HG03066 (cell line): Measurements from ENCODE around the gene EGLN2.
A peak's percentile ranks its signal among the peaks of the same experiment; 100 is the strongest.
"Not testable (repeated sequence)": the region's sequence is repeated elsewhere in the genome, so short reads cannot be mapped to it uniquely, and the experiment has no call there.

ENCODE experiments used
- ATAC-seq: cut with Tn5 transposase; IDR thresholded peaks from one replicate; pipeline ENCODE4 v1.9.1; 2021; ENCODE audit warnings: low read depth; ENCODE audit not compliant: unreplicated experiment

The EGLN2 gene

GRCh38 chr19:40801426-40802299 lies 2.7 kb downstream of the EGLN2 start:
- ATAC-seq: no peak

- no peak for ATAC-seq
Measured at GRCh38 chr19:40802300-40803169, 3.5 kb downstream of the EGLN2 start.

- no peak for ATAC-seq
Measured at GRCh38 chr19:40803170-40803856, 4.3 kb downstream of the EGLN2 start.

DNA sequence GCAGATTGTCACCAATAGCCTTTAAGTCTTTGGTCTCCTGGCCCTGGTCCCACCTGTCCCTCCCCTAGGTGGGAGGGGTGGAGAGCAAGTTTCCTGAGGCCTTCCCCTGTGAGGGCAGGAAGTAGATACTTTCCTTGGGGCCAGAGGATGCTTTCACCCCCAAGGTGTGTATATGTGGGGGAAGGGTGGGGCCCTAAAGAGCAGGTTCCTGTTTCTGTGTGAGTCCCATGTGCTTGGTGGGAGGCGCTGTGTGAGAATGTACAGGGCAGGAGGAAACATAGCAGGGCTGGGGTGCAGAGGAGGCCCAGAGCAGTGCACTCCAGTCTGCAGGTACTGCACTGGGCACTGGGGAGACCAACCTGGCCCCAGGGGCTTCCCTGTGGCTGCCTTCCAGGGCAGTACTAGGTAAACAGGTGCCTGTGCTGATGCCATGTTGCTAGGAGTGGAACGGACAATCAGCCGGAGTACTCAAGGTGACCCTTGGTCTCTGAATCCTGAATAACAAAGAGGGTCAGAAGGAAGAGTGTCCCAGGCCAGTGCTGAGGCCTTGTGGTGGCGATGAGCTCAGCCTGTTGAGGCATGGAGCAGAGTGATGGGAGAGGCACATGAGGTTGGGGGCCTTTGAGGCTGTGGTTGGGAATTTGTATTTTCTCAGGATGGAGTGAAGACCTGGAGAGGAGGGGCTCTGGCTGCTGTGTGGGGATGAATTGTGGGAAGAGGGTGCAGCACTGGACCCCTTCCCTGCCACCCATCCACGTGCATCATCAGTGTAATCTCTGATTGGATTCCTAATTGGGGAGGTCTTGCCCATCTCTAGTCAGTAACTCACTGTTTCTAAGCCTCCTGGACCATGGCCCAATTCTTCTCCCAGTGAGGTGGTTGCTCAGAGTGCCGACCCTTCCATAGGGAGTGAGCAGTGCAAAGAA lies 5.1 kb downstream of the EGLN2 start:
- ATAC-seq: no peak

DNA sequence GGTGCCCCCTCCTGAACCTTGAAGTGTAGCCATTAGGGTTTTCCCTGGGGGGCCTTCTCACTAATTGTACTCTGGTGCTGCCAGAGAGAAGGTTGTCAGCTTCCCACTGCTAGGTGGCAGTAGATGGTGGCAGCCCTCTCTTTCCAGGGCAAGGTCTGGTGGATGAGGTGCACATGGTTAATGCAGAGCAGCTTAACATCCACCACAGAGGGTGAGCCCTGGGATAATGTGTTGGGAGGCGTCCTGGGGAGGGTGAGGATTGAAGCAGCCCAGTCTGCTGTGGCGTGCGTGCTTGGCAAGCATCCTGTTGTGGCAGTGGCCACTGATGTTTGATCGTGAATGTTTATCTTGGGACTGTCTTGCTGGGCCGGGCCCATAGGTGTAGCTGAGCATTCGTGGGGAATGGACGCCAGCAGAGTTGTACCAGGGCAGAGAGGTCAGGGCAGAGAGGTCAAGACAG lies 5.8 kb downstream of the EGLN2 start:
- no peak for ATAC-seq

GRCh38 chr19:40805258-40805868 lies 6.4 kb downstream of the EGLN2 start:
- no peak for ATAC-seq

DNA sequence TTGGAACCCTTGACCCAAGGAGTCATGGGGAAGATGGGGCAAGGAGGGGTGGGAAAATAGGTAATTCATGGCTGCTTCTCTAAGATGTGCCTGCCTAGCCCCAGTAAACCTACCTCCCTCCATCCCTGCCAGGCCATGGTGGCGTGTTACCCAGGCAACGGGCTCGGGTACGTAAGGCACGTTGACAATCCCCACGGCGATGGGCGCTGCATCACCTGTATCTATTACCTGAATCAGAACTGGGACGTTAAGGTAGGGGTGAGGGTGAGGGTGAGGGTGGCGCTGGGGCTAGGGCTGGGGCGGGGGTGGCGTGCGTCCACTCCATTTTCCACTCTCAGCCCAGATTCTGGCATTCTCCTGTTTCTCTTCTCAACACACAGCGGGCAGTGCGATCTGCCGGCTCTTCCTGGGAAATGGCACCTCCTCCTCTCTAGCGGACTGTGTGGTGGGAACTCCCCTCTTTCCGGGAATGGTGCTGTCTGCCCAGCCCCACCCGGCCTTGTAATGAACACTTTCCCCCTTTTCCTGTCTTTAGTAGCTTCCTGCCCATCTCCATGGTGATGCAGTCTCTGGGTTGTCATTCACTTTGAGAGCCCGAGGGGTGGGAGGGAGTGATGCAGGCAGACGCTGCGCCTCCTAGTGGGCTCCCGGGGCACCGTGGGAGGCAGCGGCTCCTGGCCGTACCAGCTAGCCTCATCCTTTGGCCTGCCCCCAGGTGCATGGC lies 7.6 kb downstream of the EGLN2 start:
- ATAC-seq: no peak

GRCh38 chr19:40807147-40808020 lies 8.4 kb downstream of the EGLN2 start:
- no peak for ATAC-seq

- no peak for ATAC-seq
Measured at GRCh38 chr19:40808021-40808325, 9.0 kb downstream of the EGLN2 start.

DNA sequence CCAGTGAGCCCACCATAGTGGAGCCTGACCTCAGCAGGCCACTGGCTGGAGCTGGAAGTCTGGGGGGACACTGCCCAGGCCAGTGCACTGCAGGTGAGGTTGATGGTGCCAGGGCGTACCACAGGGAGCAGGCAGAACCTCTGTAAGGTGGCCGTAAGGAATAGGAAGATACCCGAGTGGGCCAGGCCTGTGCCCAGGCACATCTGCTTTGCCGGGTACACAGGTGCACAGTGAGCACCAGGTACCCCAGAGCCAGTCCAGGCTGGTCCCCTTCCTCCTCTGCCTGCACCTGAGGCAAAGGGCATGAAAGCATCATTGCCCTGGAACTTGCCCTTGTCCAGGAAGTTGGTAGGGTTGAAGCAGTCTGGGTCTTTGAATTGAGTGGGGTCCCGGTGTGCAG lies 9.5 kb downstream of the EGLN2 start:
- ATAC-seq: no peak

- ATAC-seq: no peak
Measured at GRCh38 chr19:40809358-40810086, 10.5 kb downstream of the EGLN2 start.

GRCh38 chr19:40810160-40810559 lies 11.2 kb downstream of the EGLN2 start:
- no peak for ATAC-seq

- peak; percentile 68 for ATAC-seq
Measured at GRCh38 chr19:40810649-40811408, 11.8 kb downstream of the EGLN2 start.

DNA sequence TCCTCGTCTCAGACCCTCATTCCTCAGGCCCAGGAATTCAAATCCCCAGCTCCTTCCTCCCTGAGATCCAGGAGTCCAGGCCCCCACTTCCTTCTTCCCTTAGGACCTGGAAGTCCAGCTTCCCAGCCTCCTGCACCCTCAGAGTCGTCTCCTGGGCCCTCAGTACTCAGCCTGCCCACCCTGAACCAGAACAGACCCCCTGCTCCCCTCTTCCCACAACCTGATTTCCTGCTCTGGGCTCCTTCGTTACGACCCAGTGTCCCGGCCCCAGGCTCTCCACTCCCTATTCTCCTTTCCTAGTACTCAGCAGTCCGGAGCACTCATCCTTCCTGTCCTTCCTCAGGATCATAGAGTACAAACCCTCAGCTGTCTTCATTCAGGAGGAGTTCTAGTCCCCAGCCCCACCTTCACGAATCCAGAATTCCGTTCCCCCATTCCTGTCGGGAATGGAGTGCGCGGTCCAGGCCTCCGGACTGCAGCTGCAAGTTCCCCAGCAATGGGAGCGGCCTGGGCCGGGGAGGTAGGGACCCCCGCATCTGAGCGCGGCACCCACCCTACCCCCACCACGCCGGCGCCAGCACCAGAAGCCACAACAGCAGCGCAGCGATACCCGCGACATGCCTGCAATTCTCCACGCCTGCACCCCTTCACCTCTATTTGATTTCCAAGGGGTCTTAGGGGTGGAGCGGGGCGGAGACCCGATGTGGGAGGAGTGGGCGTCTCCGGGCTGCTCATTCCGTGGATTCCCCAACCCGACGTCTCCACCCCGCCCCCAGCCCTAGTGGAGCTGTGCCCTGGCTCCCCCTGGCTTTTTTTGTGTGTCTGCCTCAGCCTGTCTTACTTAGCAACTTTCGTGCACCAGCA lies 12.7 kb downstream of the EGLN2 start:
- no peak for ATAC-seq

DNA sequence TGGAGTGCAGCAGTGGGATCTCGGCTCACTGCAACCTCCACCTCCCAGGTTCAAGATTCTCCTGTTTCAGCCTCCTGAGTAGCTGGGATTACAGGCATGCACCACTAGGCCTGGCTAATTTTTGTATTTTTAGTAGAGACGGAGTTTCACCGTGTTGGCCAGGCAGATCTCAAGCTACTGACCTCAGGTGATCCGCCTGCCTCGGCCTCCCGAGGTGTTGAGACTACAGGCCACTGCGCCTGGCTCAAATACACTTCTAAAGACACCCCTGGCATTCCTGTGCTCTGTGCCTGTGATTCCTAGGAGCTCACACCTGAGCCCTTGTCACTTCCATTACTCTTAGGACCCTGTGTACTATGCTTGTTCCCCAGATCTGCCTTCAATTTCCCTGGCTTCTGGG lies 13.6 kb downstream of the EGLN2 start:
- ATAC-seq: not testable (repeated sequence)

GRCh38 chr19:40813182-40813581 lies 14.2 kb downstream of the EGLN2 start:
- no peak for ATAC-seq
